Activated T-cell treated with anti-CD3 and anti-CD28 coated beads for 1 hour (primary cell): ENCODE data around the gene RALGPS2.

ENCODE experiments used
- DNase-seq: peaks from one replicate; pipeline ENCODE4 v3.0.0-alpha.2; 2020; ENCODE audit warnings: low read depth

The RALGPS2 gene

GRCh38 chr1:178964469-178965330, 239.7 kb downstream of the RALGPS2 start:
- DNase-seq = no peak

- no peak for DNase-seq
Measured at GRCh38 chr1:178966312-178966711, 241.3 kb downstream of the RALGPS2 start.

- DNase-seq = no peak
Measured at GRCh38 chr1:178969226-178969987, 244.4 kb downstream of the RALGPS2 start.

- no peak for DNase-seq
Measured at GRCh38 chr1:178970184-178970583, 245.1 kb downstream of the RALGPS2 start.
